Stimulated activated CD8-positive, alpha-beta memory T cell treated with anti-CD3 and anti-CD28 coated beads, Interleukin-15, amount 100 ng/mL, for 48 hours (primary cell): Measurements from ENCODE around the gene TYRO3.
"Not testable (repeated sequence)": the region's sequence is repeated elsewhere in the genome, so short reads cannot be mapped to it uniquely, and the experiment has no call there.

Experiments used
- DNase-seq, 2 donors: peaks; one replicate each; pipeline ENCODE4 v3.0.0-alpha.2; 2020; ENCODE audit warnings: low read depth in 2 of 2

TYRO3 gene

GRCh38 chr15:41574158-41574557 is 15.1 kb downstream of the TYRO3 start:
- no peak for DNase-seq

GRCh38 chr15:41575282-41575681 is 16.3 kb downstream of the TYRO3 start:
- DNase-seq = no peak

GRCh38 chr15:41577863-41578735 is 19.1 kb downstream of the TYRO3 start:
- DNase-seq = no peak

GRCh38 chr15:41578736-41579383 is 19.8 kb downstream of the TYRO3 start:
- DNase-seq = no peak

- DNase-seq = no peak
Observed at GRCh38 chr15:41581110-41581509, 22.1 kb downstream of the TYRO3 start.

- no peak for DNase-seq
Observed at GRCh38 chr15:41583795-41584194, 24.8 kb downstream of the TYRO3 start.

GRCh38 chr15:41584636-41585126 is 25.7 kb downstream of the TYRO3 start:
- no peak for DNase-seq

GRCh38 chr15:41585127-41586047 is 26.4 kb downstream of the TYRO3 start:
- DNase-seq = peak in 1 of 2 donors; percentile 17

GRCh38 chr15:41586531-41587282 is 27.7 kb downstream of the TYRO3 start:
- not testable (repeated sequence) for DNase-seq

GRCh38 chr15:41589018-41589417 is 30.0 kb downstream of the TYRO3 start:
- not testable (repeated sequence) for DNase-seq

- DNase-seq = not testable (repeated sequence)
Observed at GRCh38 chr15:41589571-41589970, 30.6 kb downstream of the TYRO3 start.

GRCh38 chr15:41591217-41591616 is 32.2 kb downstream of the TYRO3 start:
- DNase-seq = not testable (repeated sequence)

- not testable (repeated sequence) for DNase-seq
Observed at GRCh38 chr15:41592718-41593117, 33.7 kb downstream of the TYRO3 start.

- no peak for DNase-seq
Observed at GRCh38 chr15:41594801-41595746, 36.1 kb downstream of the TYRO3 start.

GRCh38 chr15:41596972-41597371 is 38.0 kb downstream of the TYRO3 start:
- DNase-seq = no peak

GRCh38 chr15:41597787-41598186 is 38.8 kb downstream of the TYRO3 start:
- DNase-seq = no peak

GRCh38 chr15:41599061-41599460 is 40.0 kb downstream of the TYRO3 start:
- no peak for DNase-seq

- DNase-seq = no peak
Observed at GRCh38 chr15:41603411-41603935, 44.5 kb downstream of the TYRO3 start.
